PC-9 (cell line): ENCODE results near the gene NELFCD. TPM values are rescaled to one million over a fixed set of nuclear protein-coding genes. Genes with fewer than 3 reads are reported as not detected.

ENCODE experiments used
- BruUV-seq: library from RNA; stranded (reverse); fragments of 400-500 nt; replicated peaks from 2 replicates; lab custom pipeline; 2021; lab: Mats Ljungman, UMichigan
- CTCF ChIA-PET: fragments of 300-600 bp; sonication (Branson Sonifier 250); formaldehyde crosslinking; loops from one replicate; lab custom pipeline; 2022; ENCODE audit warnings: antibody characterized with exemption; lab: Charles Lee
- POLR2A ChIA-PET: fragments of 300-600 bp; sonication (Branson Sonifier 250); formaldehyde crosslinking; loops from one replicate; lab custom pipeline; 2022; ENCODE audit warnings: antibody characterized with exemption; ENCODE audit not compliant: unreplicated experiment; lab: Charles Lee
- DNase-seq, 2 experiments: peaks; one replicate each; pipeline versions ENCODE4 v3.0.0 to v3.0.0-alpha.2; 2015 to 2022; ENCODE audit warnings: mixed read lengths in 1 of 2
- H2AFZ ChIP-seq: fragments of 200-600 bp; sonication (generic); 2 replicates; pipeline ENCODE4 v1.8.1; 2017; ENCODE audit warnings: antibody characterized with exemption
- H3F3A ChIP-seq: fragments of 200-600 bp; sonication (generic); 2 replicates; pipeline ENCODE4 v1.8.1; 2017; ENCODE audit warnings: antibody characterized with exemption, mild to moderate bottlenecking, low read depth; ENCODE audit not compliant: insufficient read depth
- H3K27ac ChIP-seq: fragments of 200-600 bp; sonication (generic); 2 replicates; pipeline ENCODE4 v1.6.1; 2016; ENCODE audit warnings: mixed run types
- H3K27me3 ChIP-seq: fragments of 200-600 bp; sonication (generic); 2 replicates; pipeline ENCODE4 v1.6.1; 2016; ENCODE audit warnings: low read depth, mixed run types; ENCODE audit not compliant: insufficient read depth
- H3K36me3 ChIP-seq: fragments of 200-600 bp; sonication (generic); 2 replicates; pipeline ENCODE4 v1.6.1; 2016; ENCODE audit warnings: low read depth, mixed run types
- H3K4me1 ChIP-seq: fragments of 200-600 bp; sonication (generic); replicated peaks from 2 replicates; pipeline ENCODE4 v1.6.1; 2016; ENCODE audit warnings: mixed run types; ENCODE audit not compliant: insufficient read depth
- H3K4me2 ChIP-seq: fragments of 200-600 bp; sonication (generic); 2 replicates; pipeline ENCODE4 v1.6.1; 2017; ENCODE audit warnings: mixed run types
- H3K4me3 ChIP-seq: fragments of 200-600 bp; sonication (generic); 2 replicates; pipeline ENCODE4 v1.6.1; 2016; ENCODE audit warnings: mixed run types
- H3K79me2 ChIP-seq: fragments of 200-600 bp; sonication (generic); 2 replicates; pipeline ENCODE4 v1.6.1; 2017; ENCODE audit warnings: low read depth, mixed run types
- H3K9me2 ChIP-seq: fragments of 200-600 bp; sonication (generic); 2 replicates; pipeline ENCODE4 v1.8.1; 2017; ENCODE audit warnings: mild to moderate bottlenecking; ENCODE audit not compliant: insufficient read depth
- H3K9me3 ChIP-seq: fragments of 200-600 bp; sonication (generic); 2 replicates; pipeline ENCODE4 v1.8.1; 2016; ENCODE audit warnings: low read depth; ENCODE audit not compliant: insufficient read depth
- H4K20me1 ChIP-seq: fragments of 200-600 bp; sonication (generic); 2 replicates; pipeline ENCODE4 v1.8.1; 2017; ENCODE audit not compliant: insufficient read depth
- CTCF ChIP-seq: fragments of 200-600 bp; sonication (generic); conservative IDR thresholded peaks from 2 replicates; pipeline ENCODE4 v1.6.1; 2017; ENCODE audit warnings: mixed run types, antibody characterized with exemption, mild to moderate bottlenecking, moderate library complexity
- EZH2 ChIP-seq: fragments of 200-600 bp; sonication (generic); IDR thresholded peaks from 2 replicates; pipeline ENCODE4 v1.8.0; 2017; ENCODE audit warnings: antibody characterized with exemption, low read depth
- intact Hi-C: fragments of 100-400 bp; cut with micrococcal nuclease; formaldehyde crosslinking; loops from one replicate; pipeline ENCODE4 v1.10.0; 2022; ENCODE audit not compliant: unreplicated experiment
- total RNA-seq: library from RNA; stranded (reverse); gene quantifications from 2 replicates; pipeline ENCODE4 v1.2.3, GENCODE V29; 2021

NELFCD gene
- total RNA-seq, 1 experiment from 2014 or later, result 130 TPM

DNA sequence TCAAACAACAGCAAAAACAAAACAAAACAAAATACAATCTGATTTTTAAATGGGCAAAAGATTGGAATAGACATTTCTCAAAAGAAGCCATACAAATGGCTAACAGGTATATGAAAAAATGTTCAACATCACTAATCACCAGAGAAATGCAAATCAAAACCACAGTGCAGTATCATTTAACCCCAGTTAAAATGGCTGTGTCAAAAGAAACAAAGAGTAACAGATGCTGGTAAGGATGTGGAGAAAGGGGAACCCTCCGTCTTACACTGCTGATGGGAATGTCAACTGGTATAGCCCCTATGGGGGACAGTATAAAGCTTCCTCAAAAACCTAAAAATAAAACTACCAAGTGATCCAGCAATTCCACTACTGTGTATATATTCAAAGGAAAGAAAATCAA lies 10.9 kb upstream of the NELFCD start:
- no peak for TF ChIP-seq CTCF
- TF ChIP-seq EZH2, result no peak
- DNase-seq, result no peak
- CTCF ChIA-PET, result no interaction called here
- H3K27ac ChIP-seq, result no peak overlapping the region
- H3K9me2 ChIP-seq, result no peaks in the 10 kb centered on the region
- no TSS peak for BruUV-seq
- intact Hi-C loops, result no loop called here
- POLR2A ChIA-PET, result no interaction called here
- H3F3A ChIP-seq, result no peaks in the 10 kb centered on the region
- no peak overlapping the region for H2AFZ ChIP-seq
- no peaks in the 10 kb centered on the region for H3K36me3 ChIP-seq
- H3K4me1 ChIP-seq, result no peaks in the 10 kb centered on the region
- no peaks in the 10 kb centered on the region for H3K27me3 ChIP-seq
- no peaks in the 10 kb centered on the region for H4K20me1 ChIP-seq
- no peak overlapping the region for H3K4me2 ChIP-seq
- H3K79me2 ChIP-seq, result no peaks in the 10 kb centered on the region
- no peak overlapping the region for H3K4me3 ChIP-seq
- H3K9me3 ChIP-seq, result no peaks in the 10 kb centered on the region

GRCh38 chr20:58971429-58971828 lies 9.6 kb upstream of the NELFCD start:
- no peak for DNase-seq
- H3K27ac ChIP-seq, result no peak overlapping the region
- no peaks in the 10 kb centered on the region for H4K20me1 ChIP-seq
- H3K36me3 ChIP-seq, result no peaks in the 10 kb centered on the region
- H3K4me1 ChIP-seq, result no peaks in the 10 kb centered on the region
- intact Hi-C loops, result no loop called here
- POLR2A ChIA-PET, result no interaction called here
- no peaks in the 10 kb centered on the region for H3K9me3 ChIP-seq
- H3K4me2 ChIP-seq, result no peak overlapping the region
- no peaks in the 10 kb centered on the region for H3F3A ChIP-seq
- no peaks in the 10 kb centered on the region for H3K27me3 ChIP-seq
- no peak for TF ChIP-seq EZH2
- TF ChIP-seq CTCF, result no peak
- CTCF ChIA-PET, result no interaction called here
- H3K79me2 ChIP-seq, result no peaks in the 10 kb centered on the region
- H3K9me2 ChIP-seq, result no peaks in the 10 kb centered on the region
- BruUV-seq, result no TSS peak
- H2AFZ ChIP-seq, result no peak overlapping the region
- H3K4me3 ChIP-seq, result no peak overlapping the region

DNA sequence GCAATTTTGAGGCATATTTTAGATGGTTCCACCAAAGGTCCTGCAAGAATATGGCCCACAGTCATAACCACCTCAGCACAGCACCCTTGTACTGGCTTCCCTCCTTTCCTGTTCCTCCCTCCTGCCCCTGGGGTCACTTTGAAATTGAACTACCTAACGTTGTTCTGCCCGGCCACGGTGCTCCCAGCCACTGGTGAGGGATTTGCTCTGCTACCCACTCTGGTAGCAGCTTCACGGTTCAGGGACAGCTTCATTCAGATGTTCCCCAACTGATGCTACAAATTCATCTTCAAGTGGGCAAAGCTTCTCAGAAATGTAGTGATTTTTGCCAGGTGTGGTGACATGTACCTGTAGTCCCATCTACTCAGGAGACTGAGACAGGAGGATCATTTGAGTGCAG lies 7.9 kb upstream of the NELFCD start:
- BruUV-seq, result no TSS peak
- Histone ChIP-seq H3F3A (no peaks in the 10 kb centered on the region), H3K9me3 (no peaks in the 10 kb centered on the region), H3K36me3 (no peaks in the 10 kb centered on the region), H3K9me2 (no peaks in the 10 kb centered on the region), H3K4me1 (no peaks in the 10 kb centered on the region), H3K27me3 (no peaks in the 10 kb centered on the region), H3K4me3 (no peak overlapping the region), H2AFZ (no peak overlapping the region), H3K4me2 (no peak overlapping the region), H3K79me2 (no peaks in the 10 kb centered on the region), H4K20me1 (no peaks in the 10 kb centered on the region), H3K27ac (no peak overlapping the region)
- DNase-seq, result no peak
- ChIA-PET POLR2A (no interaction called here), CTCF (interaction anchor here (0.6 kb wide), 1 partner anchor 10 kb away, joined by 3 read pairs; no protein-coding TSS in a partner anchor)
- intact Hi-C loops, result no loop called here
- TF ChIP-seq EZH2 (no peak), CTCF (no peak)
